Gastroesophageal sphincter (tissue), 4 donors: Measurements from ENCODE around the gene PPP2R5E. TPM values are rescaled to one million over a fixed set of nuclear protein-coding genes. Genes with fewer than 3 reads are reported as not detected.

Source experiments
- ATAC-seq: fragments of 150-250 bp; one replicate; pipeline ENCODE4 v1.9.1; 2016; ENCODE audit warnings: mild to moderate bottlenecking, moderate library complexity
- H3K27ac ChIP-seq, 4 donors: fragments of 200-600 bp; sonication (generic) in 3 of 4; 1 replicate in 3 of 4; 2 replicates in 1 of 4; pipeline ENCODE4 v1.5.1; 2016 to 2019
- H3K27me3 ChIP-seq: fragments of 200-600 bp; sonication (generic); one replicate; pipeline ENCODE4 v1.5.1; 2019
- H3K36me3 ChIP-seq, 2 donors: fragments of 200-600 bp; sonication (generic); one replicate each; pipeline ENCODE4 v1.5.1; 2019; ENCODE audit warnings: control low read depth in 1 of 2
- H3K4me1 ChIP-seq, 3 donors: fragments of 200-600 bp; sonication (generic); 1 replicate in 2 of 3; 2 replicates in 1 of 3; pipeline ENCODE4 v1.5.1; 2016 to 2019; ENCODE audit warnings: control low read depth in 2 of 3
- H3K4me3 ChIP-seq, 2 donors: fragments of 200-600 bp; sonication (generic); one replicate each; pipeline ENCODE4 v1.5.1; 2019; ENCODE audit warnings: mild to moderate bottlenecking in 1 of 2, moderate library complexity in 1 of 2
- H3K9me3 ChIP-seq, 3 donors: fragments of 200-600 bp; sonication (generic); one replicate each; pipeline ENCODE4 v1.5.1; 2017 to 2019; ENCODE audit warnings: control low read depth in 2 of 3
- CTCF ChIP-seq, 4 experiments: fragments of 200-600 bp in 2 of 4; fragments of 450-650 bp in 2 of 4; sonication (generic) in 1 of 4; IDR thresholded peaks; one replicate each; pipeline ENCODE4 v1.5.1; 2017 to 2019; ENCODE audit warnings: antibody characterized with exemption in 4 of 4, mild to moderate bottlenecking in 2 of 4, moderate library complexity in 2 of 4
- EP300 ChIP-seq: sonication (generic); formaldehyde crosslinking; IDR thresholded peaks from one replicate; pipeline ENCODE4 v1.6.1; 2017; ENCODE audit warnings: antibody characterized with exemption, mild to moderate bottlenecking
- POLR2A ChIP-seq, 2 donors: fragments of 450-650 bp; IDR thresholded peaks; one replicate each; pipeline ENCODE4 v1.6.1; 2017; ENCODE audit warnings: antibody characterized with exemption in 2 of 2, mild to moderate bottlenecking in 2 of 2, moderate library complexity in 1 of 2
- POLR2AphosphoS5 ChIP-seq: sonication (generic); formaldehyde crosslinking; IDR thresholded peaks from one replicate; pipeline ENCODE4 v1.6.1; 2017; ENCODE audit warnings: antibody characterized with exemption
- WGBS, 2 donors: methylation state at CpG; one replicate each; pipeline ENCODE4 v1.1.5; 2018; ENCODE audit warnings: low coverage in 1 of 2; 5-methylcytosine and 5-hydroxymethylcytosine counted together
- total RNA-seq, 4 donors: library from RNA; depleted of rRNA; stranded (reverse); fragments of >200 nt; gene quantifications; one replicate each; pipeline ENCODE4 v1.1.0, GENCODE V29; 2016

The PPP2R5E gene
- total RNA-seq, 4 donors from 2014 or later = 32.8 to 38.0 (median 33.7) TPM

- 80 to 95% methylated on average over 2 to 3 of the region's 3 CpGs for WGBS, 2 donors
- Histone ChIP-seq H3K4me1 (peaks cover 0 to 20% (median 4%) of the 10 kb centered on the region in 3 donors), H3K9me3 (no peaks in the 10 kb centered on the region), H3K36me3 (peaks cover 0 to 4% of the 10 kb centered on the region in 2 donors), H3K27ac (no peak overlapping the region), H3K4me3 (no peak overlapping the region), H3K27me3 (no peaks in the 10 kb centered on the region)
- no peak for ATAC-seq
- TF ChIP-seq POLR2AphosphoS5 (no peak), EP300 (no peak), POLR2A (IDR thresholded peaks at IDR 0.05) (no peak), CTCF (IDR thresholded peaks at IDR 0.05) (no peak)
Observed at GRCh38 chr14:63448841-63449240, 94.3 kb downstream of the PPP2R5E start.

GRCh38 chr14:63444588-63444987 is 98.6 kb downstream of the PPP2R5E start:
- no peak overlapping the region for H3K4me3 ChIP-seq
- TF ChIP-seq POLR2A (IDR thresholded peaks at IDR 0.05) = no peak
- TF ChIP-seq CTCF (IDR thresholded peaks at IDR 0.05) = no peak
- TF ChIP-seq POLR2AphosphoS5 = no peak
- no peaks in the 10 kb centered on the region for H3K27me3 ChIP-seq
- no peak for ATAC-seq
- H3K9me3 ChIP-seq = no peaks in the 10 kb centered on the region
- H3K27ac ChIP-seq = no peak overlapping the region
- H3K4me1 ChIP-seq = peaks cover 0 to 31% (median 1%) of the 10 kb centered on the region in 3 donors
- 73 to 100% methylated on average over 1 of the region's 1 CpG for WGBS, 2 donors
- peaks cover 0 to 4% of the 10 kb centered on the region in 2 donors for H3K36me3 ChIP-seq

- Histone ChIP-seq H3K36me3 (peaks cover 0 to 4% of the 10 kb centered on the region in 2 donors), H3K9me3 (no peaks in the 10 kb centered on the region), H3K27ac (no peak overlapping the region), H3K4me3 (no peak overlapping the region), H3K4me1 (peaks cover 0 to 37% (median 7%) of the 10 kb centered on the region in 3 donors), H3K27me3 (no peaks in the 10 kb centered on the region)
- WGBS, 2 donors = 95 to 100% methylated on average over 2 to 3 of the region's 3 CpGs
- ATAC-seq = no peak
- TF ChIP-seq EP300 (no peak), POLR2AphosphoS5 (no peak)
Observed at GRCh38 chr14:63443988-63444387, 99.2 kb downstream of the PPP2R5E start.

GRCh38 chr14:63443361-63443760 is 99.8 kb downstream of the PPP2R5E start:
- WGBS, 2 donors = 67 to 96% methylated on average over 2 to 3 of the region's 3 CpGs
- H3K36me3 ChIP-seq = peaks cover 0 to 4% of the 10 kb centered on the region in 2 donors
- no peak overlapping the region for H3K4me3 ChIP-seq
- TF ChIP-seq EP300 (no peak), POLR2AphosphoS5 (no peak), POLR2A (IDR thresholded peaks at IDR 0.05) (no peak), CTCF (IDR thresholded peaks at IDR 0.05) (no peak)
- H3K9me3 ChIP-seq = no peaks in the 10 kb centered on the region
- no peaks in the 10 kb centered on the region for H3K27me3 ChIP-seq
- H3K27ac ChIP-seq = no peak overlapping the region
- H3K4me1 ChIP-seq = peaks cover 6 to 43% (median 13%) of the 10 kb centered on the region in 3 donors
- no peak for ATAC-seq

GRCh38 chr14:63438065-63438757 is 105.0 kb downstream of the PPP2R5E start:
- H3K27me3 ChIP-seq = no peaks in the 10 kb centered on the region
- peaks cover 37 to 84% (median 38%) of the 10 kb centered on the region in 3 donors for H3K4me1 ChIP-seq
- no peaks in the 10 kb centered on the region for H3K9me3 ChIP-seq
- peaks cover 0 to 4% of the 10 kb centered on the region in 2 donors for H3K36me3 ChIP-seq
- H3K27ac ChIP-seq = peak overlapping the region; percentile 74 to 84 (median 82)
- H3K4me3 ChIP-seq = peak overlapping the region; percentile 4 to 26
- ATAC-seq = peak; percentile 82
- 11 to 18% methylated on average over 1 of the region's 1 CpG for WGBS, 2 donors
- no peak for TF ChIP-seq EP300
- no peak for TF ChIP-seq POLR2A (IDR thresholded peaks at IDR 0.05)
- TF ChIP-seq CTCF (IDR thresholded peaks at IDR 0.05) = peak; percentile 7 to 46 (median 28)
- peak; percentile 94 for TF ChIP-seq POLR2AphosphoS5
